Fibroblast of pulmonary artery (primary cell): ENCODE results near the gene HMG20B.

ENCODE experiments used
- DNase-seq: peaks from one replicate; pipeline ENCODE4 v3.0.0-alpha.2; 2010; ENCODE audit warnings: low read depth
- H3K4me3 ChIP-seq: replicated peaks from 2 replicates; pipeline ENCODE4 v1.5.1; 2011; ENCODE audit warnings: low read depth, mild to moderate bottlenecking, control low read depth, low read length, moderate library complexity
- TF ChIP-seq, protein P1 (sequence below): IDR thresholded peaks from 2 replicates; pipeline ENCODE4 v1.5.1; 2011; ENCODE audit warnings: mild to moderate bottlenecking, control low read depth, low read length, inconsistent platforms; ENCODE audit errors: missing control alignments

Gene HMG20B

GRCh38 chr19:3533563-3534216, 39.1 kb upstream of the HMG20B start:
- H3K4me3 ChIP-seq: no peak overlapping the region
- TF ChIP-seq, protein P1, sequence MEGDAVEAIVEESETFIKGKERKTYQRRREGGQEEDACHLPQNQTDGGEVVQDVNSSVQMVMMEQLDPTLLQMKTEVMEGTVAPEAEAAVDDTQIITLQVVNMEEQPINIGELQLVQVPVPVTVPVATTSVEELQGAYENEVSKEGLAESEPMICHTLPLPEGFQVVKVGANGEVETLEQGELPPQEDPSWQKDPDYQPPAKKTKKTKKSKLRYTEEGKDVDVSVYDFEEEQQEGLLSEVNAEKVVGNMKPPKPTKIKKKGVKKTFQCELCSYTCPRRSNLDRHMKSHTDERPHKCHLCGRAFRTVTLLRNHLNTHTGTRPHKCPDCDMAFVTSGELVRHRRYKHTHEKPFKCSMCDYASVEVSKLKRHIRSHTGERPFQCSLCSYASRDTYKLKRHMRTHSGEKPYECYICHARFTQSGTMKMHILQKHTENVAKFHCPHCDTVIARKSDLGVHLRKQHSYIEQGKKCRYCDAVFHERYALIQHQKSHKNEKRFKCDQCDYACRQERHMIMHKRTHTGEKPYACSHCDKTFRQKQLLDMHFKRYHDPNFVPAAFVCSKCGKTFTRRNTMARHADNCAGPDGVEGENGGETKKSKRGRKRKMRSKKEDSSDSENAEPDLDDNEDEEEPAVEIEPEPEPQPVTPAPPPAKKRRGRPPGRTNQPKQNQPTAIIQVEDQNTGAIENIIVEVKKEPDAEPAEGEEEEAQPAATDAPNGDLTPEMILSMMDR: no peak
- DNase-seq: no peak

- DNase-seq: no peak
- no peak overlapping the region for H3K4me3 ChIP-seq
- TF ChIP-seq, protein P1: no peak
These were observed 38.1 kb upstream of the HMG20B start for GRCh38 chr19:3534375-3535234.

GRCh38 chr19:3535235-3535535, 37.6 kb upstream of the HMG20B start:
- DNase-seq: no peak
- TF ChIP-seq, protein P1: no peak
- no peak overlapping the region for H3K4me3 ChIP-seq

GRCh38 chr19:3535563-3535965, 37.2 kb upstream of the HMG20B start:
- H3K4me3 ChIP-seq: no peak overlapping the region
- TF ChIP-seq, protein P1: no peak
- DNase-seq: no peak

DNA sequence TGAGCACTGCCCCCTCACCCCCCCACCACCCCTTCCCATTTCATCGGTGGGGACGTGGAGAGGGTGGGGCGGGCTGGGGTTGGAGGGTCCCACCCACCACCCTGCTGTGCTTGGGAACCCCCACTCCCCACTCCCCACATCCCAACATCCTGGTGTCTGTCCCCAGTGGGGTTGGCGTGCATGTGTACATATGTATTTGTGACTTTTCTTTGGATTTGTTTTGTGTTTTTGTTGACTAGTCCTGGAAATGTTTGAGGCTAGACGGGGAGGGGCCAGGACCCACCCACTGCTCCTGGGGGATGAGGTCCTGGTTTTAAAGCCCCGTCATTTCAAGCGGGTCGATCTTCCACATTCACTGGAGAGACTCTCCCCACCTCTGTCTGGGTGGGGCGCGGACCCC, 36.8 kb upstream of the HMG20B start:
- H3K4me3 ChIP-seq: no peak overlapping the region
- TF ChIP-seq, protein P1: no peak
- no peak for DNase-seq

DNA sequence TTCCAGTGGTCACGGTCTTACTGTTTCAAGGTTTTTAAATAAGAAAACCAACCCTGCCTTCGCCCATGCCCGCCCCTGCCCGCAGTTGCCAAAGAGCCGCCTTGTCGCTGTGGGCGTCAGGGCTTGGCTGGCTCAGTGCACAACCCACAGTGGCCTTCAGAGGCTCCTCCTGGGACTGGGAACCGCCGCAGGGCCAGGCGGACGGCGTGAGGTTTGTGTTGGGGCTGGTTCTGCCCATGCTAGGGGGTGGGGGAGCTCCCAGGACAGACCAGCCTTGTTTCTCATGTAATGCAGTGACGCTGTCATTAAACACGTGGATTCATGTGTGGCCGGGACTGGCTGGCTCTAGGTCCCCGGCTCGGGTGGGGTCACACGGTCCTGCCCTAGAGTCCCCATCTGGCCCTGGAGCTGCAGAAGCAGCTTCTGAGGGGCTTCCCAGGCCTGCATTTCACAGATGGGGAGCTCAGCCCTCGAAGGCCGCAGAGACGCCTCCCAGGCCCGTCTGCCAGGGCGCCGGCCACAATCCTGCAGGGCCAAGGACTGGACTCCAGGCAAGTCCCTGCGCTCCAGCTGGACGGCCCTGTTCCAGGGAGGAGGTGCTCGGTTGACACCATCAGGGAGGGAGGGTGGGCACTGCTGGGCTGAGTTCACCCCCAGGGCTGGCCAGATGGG, 36.2 kb upstream of the HMG20B start:
- no peak for DNase-seq
- TF ChIP-seq, protein P1: no peak
- no peak overlapping the region for H3K4me3 ChIP-seq
